HEK293 (cell line): ENCODE results near the gene TMOD1.
"Not testable (repeated sequence)": the region's sequence is repeated elsewhere in the genome, so short reads cannot be mapped to it uniquely, and the experiment has no call there.

Experiments used
- ZFP37 ChIP-seq: fragments of 450-650 bp; formaldehyde crosslinking; IDR thresholded peaks from 2 replicates; pipeline ENCODE4 v1.5.1; 2016; ENCODE audit warnings: missing biosample characterization, missing genetic modification characterization
- ZNF18 ChIP-seq: fragments of 450-650 bp; formaldehyde crosslinking; IDR thresholded peaks from 2 replicates; pipeline ENCODE4 v1.5.1; 2016; ENCODE audit warnings: missing biosample characterization, missing genetic modification characterization
- ZNF433 ChIP-seq: fragments of 450-650 bp; formaldehyde crosslinking; IDR thresholded peaks from 2 replicates; pipeline ENCODE4 v1.5.1; 2016; ENCODE audit warnings: missing biosample characterization, missing genetic modification characterization, low read depth
- ZNF529 ChIP-seq: fragments of 450-650 bp; formaldehyde crosslinking; IDR thresholded peaks from 2 replicates; pipeline ENCODE4 v1.5.1; 2017; ENCODE audit warnings: missing genetic modification characterization, missing biosample characterization; ENCODE audit not compliant: insufficient replicate concordance
- TF ChIP-seq, protein P1 (sequence below): fragments of 450-650 bp; formaldehyde crosslinking; IDR thresholded peaks from 2 replicates; pipeline ENCODE4 v1.5.1; 2016; ENCODE audit warnings: missing biosample characterization, missing genetic modification characterization, low read depth
- TF ChIP-seq, protein P2 (sequence below): fragments of 450-650 bp; formaldehyde crosslinking; IDR thresholded peaks from 2 replicates; pipeline ENCODE4 v1.5.1; 2016; ENCODE audit warnings: missing biosample characterization, missing genetic modification characterization

DNA sequence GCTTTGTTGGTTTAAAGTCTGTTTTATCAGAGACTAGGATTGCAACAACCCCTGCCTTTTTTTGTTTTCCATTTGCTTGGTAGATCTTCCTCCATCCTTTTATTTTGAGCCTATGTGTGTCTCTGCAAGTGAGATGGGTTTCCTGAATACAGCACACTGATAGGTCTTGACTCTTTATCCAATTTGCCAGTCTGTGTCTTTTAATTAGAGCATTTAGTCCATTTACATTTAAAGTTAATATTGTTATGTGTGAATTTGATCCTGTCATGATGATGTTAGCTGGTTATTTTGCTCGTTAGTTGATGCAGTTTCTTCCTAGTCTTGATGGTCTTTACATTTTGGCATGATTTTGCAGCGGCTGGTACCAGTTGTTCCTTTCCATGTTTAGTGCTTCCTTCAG, 83.3 kb downstream of the TMOD1 start:
- TF ChIP-seq ZFP37; ZNF18; ZNF529 (tag by site-specific recombination); ZNF433 (tag by site-specific recombination): not testable (repeated sequence)
- TF ChIP-seq, protein P1, sequence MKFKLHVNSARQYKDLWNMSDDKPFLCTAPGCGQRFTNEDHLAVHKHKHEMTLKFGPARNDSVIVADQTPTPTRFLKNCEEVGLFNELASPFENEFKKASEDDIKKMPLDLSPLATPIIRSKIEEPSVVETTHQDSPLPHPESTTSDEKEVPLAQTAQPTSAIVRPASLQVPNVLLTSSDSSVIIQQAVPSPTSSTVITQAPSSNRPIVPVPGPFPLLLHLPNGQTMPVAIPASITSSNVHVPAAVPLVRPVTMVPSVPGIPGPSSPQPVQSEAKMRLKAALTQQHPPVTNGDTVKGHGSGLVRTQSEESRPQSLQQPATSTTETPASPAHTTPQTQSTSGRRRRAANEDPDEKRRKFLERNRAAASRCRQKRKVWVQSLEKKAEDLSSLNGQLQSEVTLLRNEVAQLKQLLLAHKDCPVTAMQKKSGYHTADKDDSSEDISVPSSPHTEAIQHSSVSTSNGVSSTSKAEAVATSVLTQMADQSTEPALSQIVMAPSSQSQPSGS (tag by site-specific recombination): not testable (repeated sequence)
- TF ChIP-seq, protein P2, sequence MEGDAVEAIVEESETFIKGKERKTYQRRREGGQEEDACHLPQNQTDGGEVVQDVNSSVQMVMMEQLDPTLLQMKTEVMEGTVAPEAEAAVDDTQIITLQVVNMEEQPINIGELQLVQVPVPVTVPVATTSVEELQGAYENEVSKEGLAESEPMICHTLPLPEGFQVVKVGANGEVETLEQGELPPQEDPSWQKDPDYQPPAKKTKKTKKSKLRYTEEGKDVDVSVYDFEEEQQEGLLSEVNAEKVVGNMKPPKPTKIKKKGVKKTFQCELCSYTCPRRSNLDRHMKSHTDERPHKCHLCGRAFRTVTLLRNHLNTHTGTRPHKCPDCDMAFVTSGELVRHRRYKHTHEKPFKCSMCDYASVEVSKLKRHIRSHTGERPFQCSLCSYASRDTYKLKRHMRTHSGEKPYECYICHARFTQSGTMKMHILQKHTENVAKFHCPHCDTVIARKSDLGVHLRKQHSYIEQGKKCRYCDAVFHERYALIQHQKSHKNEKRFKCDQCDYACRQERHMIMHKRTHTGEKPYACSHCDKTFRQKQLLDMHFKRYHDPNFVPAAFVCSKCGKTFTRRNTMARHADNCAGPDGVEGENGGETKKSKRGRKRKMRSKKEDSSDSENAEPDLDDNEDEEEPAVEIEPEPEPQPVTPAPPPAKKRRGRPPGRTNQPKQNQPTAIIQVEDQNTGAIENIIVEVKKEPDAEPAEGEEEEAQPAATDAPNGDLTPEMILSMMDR (tag by site-specific recombination): not testable (repeated sequence)
